K562 (cell line): ENCODE data around the gene PPP6R1. TPM values are rescaled to one million over a fixed set of nuclear protein-coding genes. Genes with fewer than 3 reads are reported as not detected.
A peak's percentile ranks its signal among the peaks of the same experiment; 100 is the strongest.

Source experiments
- ATAC-seq: fragments of 200-7000 bp; cut with Tn5 transposase; 3 replicates; pipeline ENCODE4 v1.9.1; 2020; ENCODE audit warnings: moderate library complexity
- BruUV-seq: library from RNA; stranded (reverse); fragments of 400-500 nt; replicated peaks from 2 replicates; lab custom pipeline; 2021; lab: Mats Ljungman, UMichigan
- CTCF ChIA-PET: fragments of 300-600 bp; formaldehyde crosslinking; extraction: SDS; loops from one replicate; lab custom pipeline; 2021; ENCODE audit warnings: low intra/inter-chr PET ratio; lab: Yijun Ruan, JAX
- POLR2A ChIA-PET: fragments of 300-600, 350-650 bp; sonication (Branson Sonifier 250); formaldehyde crosslinking; extraction: SDS; loops from one replicate; lab custom pipeline; 2021; ENCODE audit warnings: antibody characterized with exemption, inconsistent platforms; lab: Yijun Ruan, JAX
- DNase-seq, 4 experiments: peaks; one replicate each; pipeline versions ENCODE4 v3.0.0 to v3.0.0-alpha.2; 2011 to 2018; ENCODE audit warnings: low spot score in 3 of 4, mixed read lengths in 3 of 4; ENCODE audit errors: extremely low read depth in 1 of 4
- FAIRE-seq: peaks from 2 replicates; lab custom pipeline; 2011; peaks lifted over from hg19 to GRCh38; lab: Jason Lieb, UNC
- H2AFZ ChIP-seq: 2 replicates; pipeline ENCODE4 v1.6.0; 2011; ENCODE audit warnings: low read depth, low read length, control low read depth, inconsistent platforms
- H3K27ac ChIP-seq: fragments of 200-600 bp; 3 replicates; pipeline ENCODE4 v1.8.0; 2011; ENCODE audit warnings: low read depth, mild to moderate bottlenecking, control low read depth, inconsistent platforms, low read length, moderate library complexity, mixed read lengths; ENCODE audit errors: extremely low read depth
- H3K27me3 ChIP-seq, 2 experiments: fragments of 300-600 bp in 1 of 2; 2 replicates in 1 of 2; 3 replicates in 1 of 2; pipeline versions ENCODE4 v1.6.0 to v1.8.0; 2011; ENCODE audit warnings: inconsistent platforms in 2 of 2, low read length in 2 of 2, mild to moderate bottlenecking in 1 of 2, mixed read lengths in 1 of 2, moderate library complexity in 1 of 2; ENCODE audit not compliant: control insufficient read depth in 2 of 2, insufficient read depth in 2 of 2
- H3K36me3 ChIP-seq: fragments of 300-600 bp; 3 replicates; pipeline ENCODE4 v1.8.0; 2011; ENCODE audit warnings: mild to moderate bottlenecking, low read length, inconsistent platforms; ENCODE audit not compliant: control insufficient read depth, insufficient read depth
- H3K4me1 ChIP-seq, 2 experiments: fragments of 200-600 bp in 1 of 2; replicated peaks in 1 of 2; 2 replicates in 1 of 2; 3 replicates in 1 of 2; pipeline versions ENCODE4 v1.5.1 to v1.8.0; 2011; ENCODE audit warnings: inconsistent platforms in 2 of 2, low read length in 2 of 2, mild to moderate bottlenecking in 1 of 2, mixed read lengths in 1 of 2, moderate library complexity in 1 of 2; ENCODE audit not compliant: control insufficient read depth in 2 of 2, insufficient read depth in 2 of 2
- H3K4me2 ChIP-seq: 2 replicates; pipeline ENCODE4 v1.6.1; 2011; ENCODE audit warnings: low read length, control low read depth, inconsistent platforms, mixed read lengths; ENCODE audit not compliant: insufficient read depth
- H3K4me3 ChIP-seq: fragments of 200-600 bp; sonication (generic), shearing (Covaris generic); 2 replicates; pipeline ENCODE4 v1.5.1; 2016; ENCODE audit warnings: control low read depth, inconsistent platforms
- H3K79me2 ChIP-seq: fragments of 200-600 bp; 3 replicates; pipeline ENCODE4 v1.8.0; 2011; ENCODE audit warnings: low read length, inconsistent platforms; ENCODE audit not compliant: control insufficient read depth, insufficient read depth
- H3K9ac ChIP-seq, 2 experiments: 2 replicates each; pipeline versions ENCODE4 v1.6.0 to v1.6.1; 2011; ENCODE audit warnings: low read depth in 2 of 2, low read length in 2 of 2, control low read depth in 1 of 2, inconsistent platforms in 1 of 2, mild to moderate bottlenecking in 1 of 2, mixed read lengths in 1 of 2; ENCODE audit not compliant: insufficient read depth in 1 of 2
- H3K9me1 ChIP-seq: one replicate; pipeline ENCODE4 v1.6.0; 2011; ENCODE audit warnings: inconsistent platforms, mild to moderate bottlenecking, low read length, moderate library complexity; ENCODE audit not compliant: control insufficient read depth, insufficient read depth
- H3K9me3 ChIP-seq: replicated peaks from 2 replicates; pipeline ENCODE4 v1.5.1; 2011; ENCODE audit warnings: low read depth, low read length, inconsistent platforms; ENCODE audit not compliant: control insufficient read depth, insufficient read depth
- H4K20me1 ChIP-seq: replicated peaks from 2 replicates; pipeline ENCODE4 v1.6.1; 2011; ENCODE audit warnings: low read length, inconsistent platforms, mixed read lengths; ENCODE audit not compliant: control insufficient read depth, insufficient read depth
- STAT5B ChIP-seq: fragments of 250-450 bp; sonication (Bioruptor Pico); IDR thresholded peaks from 2 replicates; pipeline ENCODE4 v1.8.0; 2021; ENCODE audit warnings: mild to moderate bottlenecking, inconsistent platforms
- ZNF165 ChIP-seq: fragments of 250-450 bp; sonication (Bioruptor Pico); IDR thresholded peaks from 2 replicates; pipeline ENCODE4 v1.4.0; 2020; ENCODE audit warnings: borderline replicate concordance
- WGBS: fragments of 100-300 bp; shearing (Covaris generic); methylation state at CpG from one replicate; pipeline ENCODE4 v1.1.6; 2016; ENCODE audit warnings: low coverage, mixed read lengths; ENCODE audit not compliant: insufficient coverage; ENCODE audit errors: missing lambda C conversion rate; 5-methylcytosine and 5-hydroxymethylcytosine counted together
- in situ Hi-C: fragments of 300-500 bp; cut with MboI; formaldehyde crosslinking; loops from 4 replicates; pipeline ENCODE4 v1.15.0; 2018; ENCODE audit warnings: inconsistent platforms, mixed read lengths
- intact Hi-C: fragments of 100-400 bp; cut with micrococcal nuclease; formaldehyde crosslinking; loops from 2 replicates; pipeline ENCODE4 v1.14.2; 2022
- polyA plus RNA-seq, 8 experiments: library from polyadenylated mRNA; depleted of rRNA in 4 of 8; stranded (reverse) in 5 of 8; unstranded in 3 of 8; fragments of >200 nt; fragmentation: Nextera tagmentation in 2 of 8; fragmentation: Illumina TruSeq in 1 of 8; extraction: Ambion mirVana in 2 of 8; extraction: Trizol in 1 of 8; gene quantifications; 2 replicates each; pipeline versions ENCODE4 v1.2.1 to v1.2.3, GENCODE V29; 2011 to 2014; ENCODE audit warnings: inconsistent platforms in 1 of 8, missing spikeins in 1 of 8
- total RNA-seq, 7 experiments: library from RNA; depleted of rRNA in 6 of 7; stranded (reverse); fragments of >200 nt in 6 of 7; fragmentation: Illumina TruSeq in 2 of 7; extraction: Trizol in 2 of 7; gene quantifications; 2 replicates each; pipeline versions ENCODE4 v1.2.1 to v1.2.3, GENCODE V29; 2011 to 2021; ENCODE audit warnings: low replicate concordance in 1 of 7

Gene PPP6R1
- total and polyA plus RNA-seq, 9 of the 15 experiments (the other 6 are each of a cell fraction or from before 2014, with no cell fraction given) = 0.48 to 135 (median 37.2) TPM

- Histone ChIP-seq H3K79me2 (no peaks in the 10 kb centered on the region), H3K27ac (0 out of 3 replicates have a peak overlapping the region, but pooled peaks have one; percentile 18), H3K9ac (peak overlapping the region; percentile 51 to 88; a peak in 3 of 4 replicates), H3K9me3 (no peaks in the 10 kb centered on the region; the same call in 1 of the 2 replicates), H3K36me3 (peaks cover 5% of the 10 kb centered on the region; the same call in 1 of the 3 replicates), H3K4me1 (peaks cover 12 to 51% of the 10 kb centered on the region in 2 experiments; a peak in 4 of 5 replicates), H4K20me1 (no peaks in the 10 kb centered on the region), H3K27me3 (no peaks in the 10 kb centered on the region), H2AFZ (peak overlapping the region; percentile 94), H3K9me1 (no peaks in the 10 kb centered on the region), H3K4me2 (peak overlapping the region; percentile 81), H3K4me3 (peak overlapping the region; percentile 41)
- TSS peak; percentile 42 for BruUV-seq
- TF ChIP-seq ZNF165 = no peak
- TF ChIP-seq STAT5B = no peak
- DNase-seq (no peak), ATAC-seq (no peak), FAIRE-seq (no peak)
- intact Hi-C loops (loop anchor here (5.0 kb wide), 2 partner anchors 35 to 85 kb away; partner anchors contain the start of genes KMT5C and RPL28), in situ Hi-C loops (no loop called here)
- ChIA-PET POLR2A (interaction anchor here (1.0 to 2.6 kb wide), 5 partner anchors 14 to 105 kb away, joined by 3 to 12 read pairs (median 3); partner anchors contain the start of gene UBE2S), CTCF (interaction anchor here (0.7 kb wide), 1 partner anchor 166 kb away, joined by 3 read pairs; no protein-coding TSS in a partner anchor)
- 51% methylated on average over 4 of the region's 12 CpGs for WGBS
These were observed 43.5 kb upstream of the PPP6R1 start for GRCh38 chr19:55302318-55302703.
